ENCODE results near the gene ELK3. TPM values are rescaled to one million over a fixed set of nuclear protein-coding genes. Genes with fewer than 3 reads are reported as not detected.
A peak's percentile ranks its signal among the peaks of the same experiment; 100 is the strongest.

Gene ELK3
- total RNA-seq: 18.6 TPM
- long read RNA-seq, full-length matches to known transcripts: 10 of 18 reads
- long read RNA-seq, partial matches to known transcripts: 6 of 18 reads
- long read RNA-seq, other reads (novel, unspliced or antisense): 2 of 18 reads

DNA sequence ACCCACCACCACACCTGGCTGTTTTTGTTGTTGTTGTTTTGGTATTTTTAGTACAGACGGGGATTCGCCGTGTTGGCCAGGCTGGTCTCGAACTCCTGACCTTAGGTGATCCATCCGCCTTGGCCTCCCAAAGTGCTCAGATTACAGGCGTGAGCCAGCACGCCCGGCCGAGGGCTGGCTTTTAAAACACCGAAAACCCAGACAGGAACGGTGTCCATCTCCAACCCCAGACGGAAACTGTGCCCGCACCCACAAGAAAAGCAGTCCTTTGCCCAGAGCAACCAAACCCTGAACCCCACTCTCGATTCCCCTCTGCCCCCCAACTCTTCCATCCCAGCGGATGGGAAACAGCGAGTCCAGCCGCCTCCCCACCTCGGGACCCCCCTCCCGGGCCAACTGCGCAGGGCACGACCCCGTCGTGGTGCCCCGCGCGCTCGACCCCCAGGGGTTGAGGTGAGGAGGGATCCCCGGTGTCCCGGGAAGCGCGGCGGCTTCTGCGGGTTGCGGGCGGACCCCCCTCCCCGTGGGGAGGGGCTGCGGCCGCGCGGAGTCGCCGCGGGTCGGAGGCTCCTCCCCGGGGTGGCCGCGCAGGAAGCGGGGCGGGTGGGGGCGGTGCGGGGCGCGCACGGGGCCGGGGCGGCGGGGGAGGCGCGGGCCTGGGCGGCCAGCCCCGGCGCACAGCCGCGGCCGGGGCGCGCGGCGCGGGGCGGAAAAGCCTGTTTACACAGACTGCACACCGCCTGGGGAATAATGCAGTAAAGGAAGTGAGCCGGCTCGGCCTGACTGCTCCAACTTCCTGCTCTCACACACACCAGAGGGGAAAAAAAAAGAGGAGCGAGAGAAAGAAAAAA lies at the start of gene ELK3:
Gene ELK3, plus strand, starts transcription at position 651 of the 851 bp plus-strand sequence.
- DNase-seq (ENCODE audit: low spot score): peak; percentile 89
- intact Hi-C loops (cut with DNase I): no loop called here

DNA sequence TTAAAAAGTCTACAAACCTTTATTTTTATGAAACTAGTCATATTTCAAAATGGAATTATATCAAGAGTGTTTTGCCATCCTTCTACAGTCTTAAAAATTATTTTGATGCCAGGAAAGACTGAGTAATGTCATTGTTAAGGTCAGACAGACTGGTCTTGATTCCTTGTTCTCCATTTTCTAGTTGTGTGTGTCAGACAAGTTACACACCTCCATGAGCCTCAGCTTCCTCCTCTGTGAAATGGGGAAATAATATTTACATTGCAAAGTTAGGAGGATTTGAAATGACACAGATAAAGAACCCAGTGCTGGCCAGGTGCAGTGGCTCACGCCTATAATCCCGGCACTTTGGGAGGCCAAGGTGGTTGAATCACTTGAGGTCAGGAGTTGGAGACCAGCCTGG lies 47.4 kb upstream of the ELK3 start:
- DNase-seq (ENCODE audit: low spot score): no peak

DNA sequence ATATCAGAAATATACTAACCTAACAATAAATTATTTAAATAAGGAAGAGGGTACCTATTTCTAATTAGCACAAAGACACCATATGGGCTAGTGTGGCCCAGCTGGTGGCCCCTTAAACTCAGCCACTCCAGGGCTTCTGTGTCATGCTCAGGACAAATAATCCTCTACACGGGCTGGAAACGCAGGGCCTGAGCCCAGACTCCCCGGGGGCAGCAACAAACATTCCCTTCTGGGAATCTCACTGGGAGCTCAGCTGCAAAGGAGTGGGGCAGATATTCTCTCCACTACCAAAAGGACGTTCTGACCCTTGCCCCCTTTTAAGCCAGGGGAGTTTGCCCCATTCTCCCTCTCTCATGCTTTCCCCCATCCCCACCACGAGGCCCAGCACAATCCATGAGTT lies 43.7 kb upstream of the ELK3 start:
- intact Hi-C loops (cut with DNase I): no loop called here
- peak; percentile 7 for DNase-seq (ENCODE audit: low spot score)

More for the DNA sequence above, 47.4 kb upstream of the ELK3 start:
- intact Hi-C loops (cut with DNase I): no loop called here

DNA sequence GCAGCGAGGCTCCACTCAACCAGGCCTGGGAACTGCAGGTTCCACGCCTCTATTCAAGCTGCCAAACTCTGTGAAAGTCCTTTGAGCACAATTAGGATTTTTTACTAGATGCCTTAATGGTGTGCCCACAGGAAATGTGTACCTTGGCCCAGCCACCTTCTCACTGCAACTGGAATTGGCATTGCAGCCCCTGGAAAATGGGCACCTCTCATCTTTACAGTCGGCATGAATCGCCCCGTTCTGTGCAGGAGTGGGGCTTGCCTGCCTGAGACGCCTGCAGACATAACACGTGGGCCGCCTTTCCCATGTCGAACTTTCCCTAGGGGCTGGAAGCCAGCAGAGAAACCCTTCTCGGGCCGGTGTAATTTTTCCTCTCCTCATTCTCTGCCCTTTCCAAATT lies 42.0 kb upstream of the ELK3 start:
- intact Hi-C loops (cut with DNase I): no loop called here
- DNase-seq (ENCODE audit: low spot score): peak; percentile 19

DNA sequence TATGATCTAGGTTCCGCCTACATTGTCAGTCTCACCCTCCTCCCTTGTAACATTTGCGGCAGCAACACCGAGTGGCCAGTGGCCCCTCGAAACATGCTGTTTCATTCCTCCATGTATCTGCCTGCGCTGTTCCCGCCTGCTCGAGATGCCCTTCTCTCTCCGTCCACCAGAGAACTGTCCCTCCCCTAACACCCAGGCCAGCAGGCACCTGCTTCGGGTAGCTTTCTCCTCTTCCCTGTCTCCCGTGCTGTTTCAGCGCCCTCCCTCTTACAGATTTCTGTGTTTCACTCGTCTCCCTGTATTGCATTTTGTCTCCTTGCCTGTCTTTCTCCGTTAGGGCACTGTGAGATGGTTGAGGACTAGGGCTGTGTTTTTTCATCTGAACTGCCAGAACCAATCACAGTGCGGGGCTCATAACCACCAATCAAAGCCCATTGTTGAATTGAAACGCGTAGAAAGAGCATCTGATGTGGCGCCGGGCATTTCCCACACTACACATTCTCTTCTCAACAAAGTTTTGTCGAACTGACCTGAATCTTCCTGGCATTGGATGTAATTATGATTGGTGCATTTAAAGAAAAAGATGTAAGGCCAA lies 40.9 kb upstream of the ELK3 start:
- intact Hi-C loops (cut with DNase I): no loop called here
- peak; percentile 29 for DNase-seq (ENCODE audit: low spot score)

DNA sequence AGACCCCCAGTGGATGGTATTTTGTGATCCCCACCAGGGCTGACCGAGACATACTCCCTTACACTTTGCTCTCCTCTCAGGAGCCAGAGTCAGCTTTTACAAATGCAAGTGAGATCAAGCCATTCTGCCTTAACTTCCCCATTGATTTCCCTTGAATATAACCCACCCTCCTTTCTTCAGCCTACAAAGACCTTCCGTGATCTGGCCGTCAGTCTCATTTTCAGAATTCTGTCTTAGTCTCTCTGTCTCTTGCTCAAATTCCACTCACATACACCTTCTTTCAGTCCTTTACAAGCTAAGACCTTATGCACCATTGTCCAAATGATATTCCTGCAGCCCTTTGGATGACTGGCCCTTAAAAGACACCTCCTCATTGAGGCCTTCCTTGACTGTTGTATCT lies 39.0 kb upstream of the ELK3 start:
- DNase-seq (ENCODE audit: low spot score): peak; percentile 17
- intact Hi-C loops (cut with DNase I): no loop called here

DNA sequence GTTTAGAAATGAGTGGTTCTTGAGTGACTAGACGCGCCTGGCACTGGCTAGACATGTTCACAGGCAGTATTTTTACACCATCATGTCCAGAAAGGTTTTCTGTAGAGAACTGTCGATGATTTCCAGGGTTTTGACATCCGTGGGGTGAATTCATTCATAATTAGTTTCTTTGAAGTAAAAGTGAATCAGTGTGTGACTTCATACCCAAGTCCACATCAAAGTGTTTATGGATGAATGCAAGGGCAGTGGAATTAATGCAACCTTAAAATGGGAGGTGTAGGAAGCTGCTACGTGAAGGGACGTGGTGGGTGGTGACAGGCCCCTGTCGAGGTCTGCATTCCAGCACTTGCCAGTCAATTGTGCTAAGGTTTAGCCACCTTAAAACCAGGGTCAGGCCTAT lies 38.4 kb upstream of the ELK3 start:
- intact Hi-C loops (cut with DNase I): no loop called here
- DNase-seq (ENCODE audit: low spot score): peak; percentile 15

DNA sequence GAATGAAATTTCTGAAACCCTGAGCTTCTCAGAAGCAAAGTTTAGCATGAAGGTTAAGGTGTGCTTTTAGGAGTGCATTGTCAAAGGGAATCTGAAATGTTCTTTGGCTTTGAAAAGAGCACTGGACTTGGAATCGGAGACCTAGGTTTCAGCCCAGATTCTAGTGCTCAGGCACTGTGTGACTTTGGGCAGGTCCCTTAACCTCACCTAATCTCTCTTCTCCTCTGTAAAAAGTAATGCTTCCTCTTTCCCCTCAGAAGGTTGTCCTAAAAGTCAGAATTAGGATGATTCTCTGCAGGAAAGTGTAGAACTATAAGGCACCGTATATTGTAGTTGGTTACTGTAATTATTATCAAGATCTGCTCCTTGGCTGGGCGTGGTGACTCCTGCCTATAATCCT lies 38.0 kb upstream of the ELK3 start:
- DNase-seq (ENCODE audit: low spot score): peak; percentile 12
- intact Hi-C loops (cut with DNase I): no loop called here

DNA sequence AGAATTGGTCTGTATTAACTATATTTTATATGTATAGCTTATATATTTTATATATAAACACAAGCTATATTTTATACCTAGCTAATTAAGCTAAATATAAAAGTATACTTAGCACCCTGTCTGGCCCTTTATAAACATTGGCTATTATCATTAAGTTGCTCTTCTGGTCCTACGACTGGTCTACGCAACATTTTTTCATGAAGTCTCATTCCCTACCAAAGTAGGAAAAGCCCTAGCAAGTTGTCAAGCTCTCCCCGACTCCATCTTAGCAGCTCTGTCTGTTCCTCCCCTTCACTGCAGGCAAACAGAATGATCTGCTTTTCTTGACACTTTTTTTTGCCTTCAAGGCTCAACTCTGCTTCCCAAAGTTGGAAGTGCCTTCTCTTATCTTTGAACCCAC lies 36.7 kb upstream of the ELK3 start:
- DNase-seq (ENCODE audit: low spot score): peak; percentile 5
- intact Hi-C loops (cut with DNase I): no loop called here

DNA sequence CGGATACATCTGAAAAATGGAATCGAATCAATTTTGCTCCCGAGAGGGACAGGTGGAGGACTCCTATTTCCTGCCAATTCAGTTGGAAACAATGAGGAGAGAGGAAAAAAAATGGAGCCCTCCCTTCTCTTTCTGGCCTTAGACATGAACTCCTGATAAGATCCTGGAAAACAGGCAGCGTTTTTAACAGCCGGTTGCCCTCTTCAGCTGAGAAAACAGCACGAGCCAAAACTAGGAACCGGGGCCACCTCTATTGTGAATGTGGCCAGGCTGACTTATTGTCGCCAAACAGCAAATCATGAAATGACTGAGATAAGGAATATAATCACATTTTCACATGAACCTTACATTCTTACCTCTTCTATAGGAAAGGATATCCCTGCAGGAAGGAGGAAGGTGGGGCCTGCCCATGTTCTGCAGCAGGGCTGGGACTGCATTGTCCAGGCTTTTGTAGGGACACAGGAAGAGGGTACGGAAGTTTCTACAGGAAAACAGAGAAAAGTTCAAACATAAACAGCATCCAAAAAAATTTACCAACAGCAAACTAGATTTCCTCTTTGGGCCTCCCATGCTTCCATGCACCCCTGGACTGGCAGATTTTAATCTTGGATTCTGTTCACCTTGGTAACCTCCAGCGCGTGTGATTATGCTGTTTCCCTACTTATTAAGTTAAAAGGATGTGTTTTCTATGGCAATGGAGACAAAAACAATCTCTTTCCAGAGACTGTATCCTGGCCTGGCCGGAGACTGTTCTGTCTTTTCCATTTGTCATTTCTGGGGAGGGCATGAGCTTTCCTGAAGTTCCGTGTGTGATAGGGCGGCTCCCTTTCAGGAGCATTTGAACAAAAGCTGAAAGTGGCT lies 29.0 kb upstream of the ELK3 start:
- peak; percentile 75 for DNase-seq (ENCODE audit: low spot score)

DNA sequence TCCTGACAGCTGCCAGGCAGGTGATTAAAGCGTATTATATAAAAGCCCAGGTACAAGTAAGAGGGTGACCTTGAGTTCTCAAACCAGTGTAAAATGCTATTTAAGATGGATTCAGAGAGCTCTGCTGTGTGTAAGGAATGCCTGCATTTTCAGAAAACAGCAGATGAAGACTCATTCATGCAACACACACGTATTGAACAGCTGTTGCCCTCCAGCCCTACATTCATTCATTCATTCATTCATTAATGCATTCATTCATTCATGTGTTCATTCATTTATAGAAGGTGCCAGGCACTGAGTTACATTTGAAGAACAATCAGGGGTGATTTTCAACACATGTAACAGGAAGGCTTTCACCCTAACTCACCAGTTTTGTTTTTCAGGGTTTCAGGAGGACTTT lies 27.4 kb upstream of the ELK3 start:
- intact Hi-C loops (cut with DNase I): loop anchor here (5.0 kb wide), 1 partner anchor 41 kb away; no protein-coding TSS in a partner anchor
- DNase-seq (ENCODE audit: low spot score): no peak

More for the DNA sequence above, 29.0 kb upstream of the ELK3 start:
- intact Hi-C loops (cut with DNase I): loop anchor here (5.0 kb wide), 1 partner anchor 42 kb away; no protein-coding TSS in a partner anchor

DNA sequence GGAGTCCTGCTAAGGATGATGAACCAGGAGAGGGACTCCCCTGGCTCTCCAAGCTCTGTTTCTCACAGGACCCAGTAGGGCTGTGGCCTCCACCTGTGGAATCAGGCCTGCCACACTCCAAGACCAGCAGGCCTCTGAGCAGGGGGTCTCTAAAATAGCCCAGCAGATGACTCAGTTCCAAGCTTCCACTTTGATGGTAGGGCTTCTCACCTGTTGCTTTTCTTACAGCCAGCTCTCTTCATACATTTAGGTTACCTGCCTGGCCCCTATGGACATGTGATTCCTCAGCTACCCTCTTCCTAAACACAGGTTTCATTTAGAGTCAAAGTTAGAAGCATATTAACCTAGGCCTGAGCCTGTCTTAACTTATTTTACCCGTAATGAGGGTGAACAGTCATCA lies 26.7 kb upstream of the ELK3 start:
- intact Hi-C loops (cut with DNase I): loop anchor here (5.0 kb wide), 1 partner anchor 40 kb away; no protein-coding TSS in a partner anchor

DNA sequence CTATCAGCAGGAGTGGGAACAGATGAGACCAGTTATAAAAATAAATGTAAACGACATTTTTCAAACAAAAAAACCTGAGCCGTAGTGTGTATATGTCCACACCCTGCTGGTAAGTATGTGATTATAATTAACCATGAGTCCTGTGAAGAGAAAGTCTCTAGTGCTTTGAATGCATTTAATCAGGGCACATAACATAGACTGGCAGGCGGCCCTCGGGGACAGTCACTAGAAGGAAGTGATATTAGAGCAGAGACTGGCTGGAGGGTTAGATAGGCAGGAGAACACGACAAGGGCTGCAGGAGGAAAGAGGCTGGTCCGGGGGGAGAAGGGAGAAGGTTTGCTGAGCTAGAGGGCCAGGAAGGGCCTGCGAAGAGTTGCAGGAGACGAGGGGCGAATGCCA lies 23.8 kb upstream of the ELK3 start:
- intact Hi-C loops (cut with DNase I): no loop called here
- DNase-seq (ENCODE audit: low spot score): no peak

More for the DNA sequence above, 26.7 kb upstream of the ELK3 start:
- DNase-seq (ENCODE audit: low spot score): no peak

DNA sequence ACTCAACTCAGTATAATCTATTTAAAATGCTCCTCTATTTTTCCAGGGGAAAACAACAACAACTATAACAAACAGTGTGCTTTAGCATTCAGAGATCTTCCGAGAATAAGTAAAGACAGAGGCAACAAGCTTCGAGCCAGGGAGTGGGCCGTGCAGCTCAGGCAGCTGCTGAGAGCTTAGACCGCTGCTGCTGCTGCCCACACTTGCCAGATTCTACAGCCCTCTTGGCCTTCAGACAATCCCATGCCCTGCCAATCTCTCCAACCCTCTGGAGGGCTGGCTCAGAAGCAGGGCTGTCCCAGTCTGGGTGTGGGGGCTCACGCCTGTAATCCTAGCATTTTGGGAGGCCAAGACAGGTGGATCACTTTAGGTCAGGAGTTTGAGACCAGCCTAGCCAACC lies 23.4 kb upstream of the ELK3 start:
- intact Hi-C loops (cut with DNase I): no loop called here
- no peak for DNase-seq (ENCODE audit: low spot score)

DNA sequence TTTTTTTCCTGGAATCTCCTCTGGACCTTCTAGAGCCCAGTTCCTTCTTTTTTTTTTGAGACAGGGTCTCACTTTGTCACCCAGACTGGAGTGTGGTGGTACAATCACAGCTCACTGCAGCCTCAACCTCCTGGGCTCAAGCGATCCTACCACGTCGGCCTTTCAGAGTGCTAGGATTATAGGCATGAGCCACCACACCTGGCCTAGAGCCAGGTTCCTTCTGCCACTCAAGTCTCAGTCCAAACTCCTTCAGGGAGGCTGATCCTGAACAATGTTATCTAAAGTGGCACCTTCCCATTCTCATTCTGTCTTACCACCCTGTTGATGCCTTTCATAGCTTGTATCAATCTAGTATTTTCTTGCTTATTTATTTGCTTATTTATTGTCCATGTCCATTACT lies 22.3 kb upstream of the ELK3 start:
- DNase-seq (ENCODE audit: low spot score): no peak
- intact Hi-C loops (cut with DNase I): no loop called here

DNA sequence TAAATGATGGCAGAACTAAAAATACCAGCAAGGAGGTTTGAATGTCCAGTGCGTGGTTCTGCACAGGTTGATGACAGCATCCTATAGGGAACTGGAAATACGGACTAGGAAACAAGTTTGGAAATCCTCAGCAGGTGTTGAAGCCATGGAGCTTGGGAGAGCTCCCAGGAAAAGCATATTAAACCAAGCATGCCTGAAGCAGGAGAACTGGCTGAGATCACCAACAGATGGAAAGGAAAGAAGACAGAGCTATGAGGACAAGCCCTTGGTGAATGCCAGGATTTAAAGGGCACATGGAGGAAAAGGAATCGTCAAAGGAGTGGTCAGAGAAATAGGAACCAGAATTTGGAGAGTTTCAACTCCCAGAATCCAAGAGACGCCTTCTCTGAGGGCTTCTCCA lies 21.2 kb upstream of the ELK3 start:
- intact Hi-C loops (cut with DNase I): no loop called here
- no peak for DNase-seq (ENCODE audit: low spot score)

DNA sequence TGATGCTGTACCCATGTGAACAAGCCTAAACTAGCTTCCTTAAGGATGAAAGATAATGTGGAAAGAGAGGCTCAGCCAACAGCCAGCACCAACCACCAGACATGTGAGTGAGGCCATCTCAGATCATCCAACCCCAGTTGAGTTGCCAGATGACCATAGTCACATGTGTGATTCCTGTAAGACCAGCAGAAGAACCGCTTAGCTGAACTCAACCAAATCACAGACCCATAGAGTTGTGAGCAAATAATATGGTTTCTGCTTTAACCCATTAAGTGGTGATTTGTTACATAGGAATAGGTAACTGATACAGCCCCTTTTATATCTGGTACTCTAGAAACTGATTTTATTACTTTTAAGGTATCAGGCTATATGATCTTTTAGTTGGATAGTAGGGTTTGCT lies 17.6 kb upstream of the ELK3 start:
- DNase-seq (ENCODE audit: low spot score): no peak
- intact Hi-C loops (cut with DNase I): no loop called here

DNA sequence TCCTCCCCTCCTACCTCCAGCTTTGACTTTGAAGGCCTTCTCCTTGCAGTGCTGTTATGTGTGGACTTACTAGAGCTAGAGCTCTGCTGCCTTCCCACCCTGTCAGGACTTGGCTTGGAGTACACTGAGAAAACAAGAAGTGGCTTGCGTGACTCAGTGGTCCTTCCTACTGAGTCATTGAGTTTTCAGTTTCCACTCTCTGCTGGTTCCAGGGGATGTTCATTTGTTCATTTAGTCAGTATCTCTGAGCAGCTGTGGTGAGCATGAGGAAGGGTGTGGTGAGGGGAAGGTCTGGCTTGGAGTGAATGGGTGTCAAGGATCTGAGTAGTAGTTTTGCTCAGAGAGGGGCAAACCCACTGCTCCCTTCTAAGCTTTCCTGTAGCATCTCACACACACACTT lies 17.2 kb upstream of the ELK3 start:
- intact Hi-C loops (cut with DNase I): no loop called here
- no peak for DNase-seq (ENCODE audit: low spot score)

DNA sequence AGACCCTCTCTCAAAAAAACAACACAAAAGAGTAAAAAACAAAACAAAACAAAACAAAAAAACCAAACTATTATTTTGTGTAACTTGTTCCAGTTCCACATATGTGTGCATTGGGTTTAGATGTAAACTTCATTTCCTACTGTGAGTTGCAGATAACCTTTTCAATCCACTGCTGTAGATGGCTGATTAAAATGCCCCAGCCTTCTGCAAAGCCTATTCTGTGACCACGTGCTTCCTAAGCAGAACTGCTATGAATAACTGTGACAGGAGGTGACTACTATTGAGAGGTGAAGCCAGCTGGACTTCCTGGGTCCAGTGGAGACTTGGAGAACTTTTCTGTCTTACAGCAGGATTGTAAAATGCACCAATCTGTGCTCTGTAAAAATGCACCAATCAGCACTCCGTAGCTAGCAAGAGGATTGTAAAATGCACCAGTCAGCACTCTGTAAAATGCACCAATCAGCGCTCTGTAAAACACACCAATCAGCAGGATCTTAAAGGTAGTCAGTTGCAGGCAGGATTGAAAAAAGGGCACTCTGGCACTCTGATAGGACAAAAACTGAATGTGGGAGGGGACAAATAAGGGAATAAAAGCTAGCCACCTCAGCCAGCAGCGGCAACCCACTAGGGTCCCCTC lies 10.3 kb upstream of the ELK3 start:
- intact Hi-C loops (cut with DNase I): no loop called here
- no peak for DNase-seq (ENCODE audit: low spot score)
